Upper lobe of right lung (tissue), 1 donor: ENCODE results near the gene IGF2R. TPM values are rescaled to one million over a fixed set of nuclear protein-coding genes. Genes with fewer than 3 reads are reported as not detected.

Experiments used
- ATAC-seq: fragments of 200-7000 bp; cut with Tn5 transposase; one replicate; pipeline ENCODE4 v1.9.1; 2020; ENCODE audit warnings: mild to moderate bottlenecking, moderate library complexity
- DNase-seq: peaks from one replicate; pipeline ENCODE4 v3.0.0-alpha.2; 2020
- H3K27ac ChIP-seq: fragments of 200-600 bp; one replicate; pipeline ENCODE4 v1.8.0; 2022
- H3K27me3 ChIP-seq: fragments of 200-600 bp; one replicate; pipeline ENCODE4 v1.8.0; 2022; ENCODE audit warnings: mild to moderate bottlenecking
- H3K36me3 ChIP-seq: fragments of 200-600 bp; one replicate; pipeline ENCODE4 v1.8.0; 2022
- H3K4me1 ChIP-seq: fragments of 200-600 bp; one replicate; pipeline ENCODE4 v1.8.0; 2022
- H3K4me3 ChIP-seq: fragments of 200-600 bp; one replicate; pipeline ENCODE4 v1.8.0; 2022; ENCODE audit warnings: mild to moderate bottlenecking
- H3K9me3 ChIP-seq: fragments of 200-600 bp; one replicate; pipeline ENCODE4 v1.8.0; 2022
- CTCF ChIP-seq: fragments of 200-600 bp; IDR thresholded peaks from one replicate; pipeline ENCODE4 v1.8.0; 2022; ENCODE audit warnings: antibody characterized with exemption
- intact Hi-C: fragments of 100-400 bp; cut with DNase I; formaldehyde crosslinking; loops from one replicate; pipeline ENCODE4 v1.11.0; 2022
- total RNA-seq: library from RNA; stranded (reverse); fragmentation: NEBNext Ultra II Directional; extraction: Animal tissue kit (Norgen Biotek cat#: 25700); gene quantifications from one replicate; pipeline ENCODE4 v1.2.1, GENCODE V29; 2021
- donor health status: DM: no; HTN: yes; CAD: no; lungs with severe emphysema.

Gene IGF2R
- total RNA-seq, 1 donor from 2014 or later: 144 TPM

DNA sequence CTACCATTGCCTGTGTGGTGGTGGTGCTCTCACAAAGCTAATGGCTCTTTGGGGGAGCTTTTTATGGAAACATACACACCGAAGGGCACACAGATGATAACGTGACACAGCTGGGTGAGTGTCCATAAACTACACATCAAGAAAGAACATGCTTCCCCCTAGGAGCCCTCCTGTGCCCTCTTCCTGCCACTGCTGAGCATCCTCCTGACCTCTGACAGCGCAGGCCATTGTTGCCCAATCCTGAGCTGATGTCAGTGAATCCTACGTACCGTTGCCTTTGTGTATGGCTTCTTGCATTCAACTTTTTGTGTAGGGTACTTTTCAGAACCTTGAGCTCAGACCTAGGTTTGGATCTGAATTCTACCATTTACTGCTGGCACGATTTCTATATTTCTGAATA, 86.9 kb downstream of the IGF2R start:
- no peak for TF ChIP-seq CTCF
- peaks cover 98% of the 10 kb centered on the region for H3K36me3 ChIP-seq
- peaks cover 5% of the 10 kb centered on the region for H3K4me1 ChIP-seq
- ATAC-seq: no peak
- DNase-seq: no peak
- no peak overlapping the region for H3K4me3 ChIP-seq
- H3K27ac ChIP-seq: no peak overlapping the region
- H3K27me3 ChIP-seq: no peaks in the 10 kb centered on the region
- intact Hi-C loops: no loop called here
- no peaks in the 10 kb centered on the region for H3K9me3 ChIP-seq

GRCh38 chr6:160057080-160057479, 88.2 kb downstream of the IGF2R start:
- no peak overlapping the region for H3K4me3 ChIP-seq
- no peak for TF ChIP-seq CTCF
- DNase-seq: no peak
- peak; percentile 23 for ATAC-seq
- intact Hi-C loops: no loop called here
- H3K27me3 ChIP-seq: no peaks in the 10 kb centered on the region
- peaks cover 5% of the 10 kb centered on the region for H3K4me1 ChIP-seq
- no peak overlapping the region for H3K27ac ChIP-seq
- H3K9me3 ChIP-seq: no peaks in the 10 kb centered on the region
- peaks cover 98% of the 10 kb centered on the region for H3K36me3 ChIP-seq

DNA sequence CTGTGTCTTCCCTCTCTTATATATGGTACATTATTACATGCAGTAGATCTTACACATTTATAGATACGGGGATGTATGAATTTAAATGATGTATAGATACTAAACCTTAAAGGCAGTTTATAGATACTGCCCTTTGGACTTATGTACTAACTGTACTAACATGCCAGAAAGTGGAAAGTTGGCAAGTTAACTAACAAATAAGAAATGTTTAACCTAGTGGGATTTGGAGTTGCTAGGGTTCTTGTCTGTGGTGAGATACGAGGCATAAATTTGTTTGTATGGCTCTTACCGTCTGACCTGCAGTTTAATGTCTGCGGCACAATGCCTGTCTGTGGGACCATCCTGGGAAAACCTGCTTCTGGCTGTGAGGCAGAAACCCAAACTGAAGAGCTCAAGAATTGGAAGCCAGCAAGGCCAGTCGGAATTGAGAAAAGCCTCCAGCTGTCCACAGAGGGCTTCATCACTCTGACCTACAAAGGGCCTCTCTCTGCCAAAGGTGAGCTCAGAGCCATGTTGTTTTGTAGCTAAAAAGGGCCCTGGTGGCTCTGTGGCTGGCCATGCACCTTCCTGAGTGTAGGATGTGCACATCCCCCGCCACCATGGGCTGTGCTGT, 89.8 kb downstream of the IGF2R start:
- Histone ChIP-seq H3K9me3 (no peaks in the 10 kb centered on the region), H3K4me3 (no peak overlapping the region), H3K36me3 (peaks cover 98% of the 10 kb centered on the region), H3K27ac (no peak overlapping the region), H3K27me3 (no peaks in the 10 kb centered on the region), H3K4me1 (peaks cover 5% of the 10 kb centered on the region)
- ATAC-seq: no peak
- TF ChIP-seq CTCF: no peak
- intact Hi-C loops: no loop called here
- no peak for DNase-seq

GRCh38 chr6:160060221-160060620, 91.3 kb downstream of the IGF2R start:
- ATAC-seq: no peak
- intact Hi-C loops: no loop called here
- no peaks in the 10 kb centered on the region for H3K27me3 ChIP-seq
- peaks cover 1% of the 10 kb centered on the region for H3K4me1 ChIP-seq
- no peak for DNase-seq
- H3K36me3 ChIP-seq: peaks cover 98% of the 10 kb centered on the region
- TF ChIP-seq CTCF: no peak
- H3K4me3 ChIP-seq: no peak overlapping the region
- no peak overlapping the region for H3K27ac ChIP-seq
- H3K9me3 ChIP-seq: no peaks in the 10 kb centered on the region

- H3K36me3 ChIP-seq: peaks cover 97% of the 10 kb centered on the region
- DNase-seq (no peak), ATAC-seq (no peak)
- no peak overlapping the region for H3K27ac ChIP-seq
- intact Hi-C loops: no loop called here
- no peaks in the 10 kb centered on the region for H3K4me1 ChIP-seq
- no peaks in the 10 kb centered on the region for H3K27me3 ChIP-seq
- no peaks in the 10 kb centered on the region for H3K9me3 ChIP-seq
- no peak for TF ChIP-seq CTCF
- H3K4me3 ChIP-seq: no peak overlapping the region
These were observed 92.1 kb downstream of the IGF2R start for GRCh38 chr6:160060920-160061447.
